Fibroblast of mammary gland (primary cell): ENCODE results near the gene SHISA8.

ENCODE experiments used
- DNase-seq: peaks from one replicate; pipeline ENCODE4 v3.0.0-alpha.2; 2010; ENCODE audit warnings: low read depth
- H3K4me3 ChIP-seq: 2 replicates; pipeline ENCODE4 v1.5.1; 2011; ENCODE audit warnings: low read depth, mild to moderate bottlenecking, low read length, moderate library complexity; ENCODE audit not compliant: control insufficient read depth
- TF ChIP-seq, protein P1 (sequence below): conservative IDR thresholded peaks from 2 replicates; pipeline ENCODE4 v1.5.1; 2011; ENCODE audit warnings: low read depth, low read length, inconsistent platforms; ENCODE audit not compliant: control insufficient read depth, insufficient read depth

SHISA8 gene

DNA sequence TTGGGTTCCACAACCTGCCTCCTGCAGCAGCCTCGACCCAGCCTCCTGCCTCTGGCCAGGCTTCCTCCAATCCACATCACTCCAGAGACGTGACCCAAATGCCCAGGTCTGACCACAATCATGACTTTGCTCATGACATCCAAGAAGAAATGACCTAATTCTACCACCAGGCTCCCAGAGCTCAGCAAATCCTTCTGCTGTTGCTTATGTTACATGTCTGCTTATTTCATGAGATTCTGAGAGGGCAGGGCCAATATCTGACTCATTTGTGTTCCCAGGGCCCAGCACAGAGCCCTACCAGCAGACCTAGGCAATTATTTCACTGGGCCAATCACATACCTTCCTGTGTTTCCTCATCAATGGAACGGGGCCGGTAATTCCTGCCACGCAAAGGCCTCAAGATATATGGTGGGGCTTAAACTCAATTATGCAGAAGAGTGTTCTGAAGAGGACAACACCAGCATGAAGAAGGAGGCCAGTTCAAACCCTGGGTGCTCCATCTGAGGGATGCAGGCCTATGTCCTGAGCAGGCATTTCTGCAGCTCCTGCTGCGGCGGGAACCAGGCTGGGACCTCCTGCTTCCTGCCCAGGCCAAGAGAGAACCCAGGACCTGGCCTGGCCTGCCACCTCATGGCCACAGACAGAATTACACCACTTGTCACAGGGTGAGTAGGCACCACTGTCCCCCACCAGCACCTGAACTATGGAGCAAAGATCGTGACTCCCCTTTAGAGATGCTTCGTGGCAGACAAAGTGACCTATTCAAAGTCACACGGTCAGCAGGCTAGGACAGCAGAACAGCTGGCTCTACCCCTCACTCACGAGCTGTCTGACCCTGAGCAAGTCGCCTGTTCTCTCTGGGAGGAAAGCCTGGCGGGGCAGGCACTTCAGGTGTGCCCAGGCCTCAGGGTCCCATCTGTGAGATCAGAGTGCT, 26.2 kb upstream of the SHISA8 start:
- H3K4me3 ChIP-seq = no peak overlapping the region
- peak; percentile 97 for DNase-seq
- TF ChIP-seq, protein P1, sequence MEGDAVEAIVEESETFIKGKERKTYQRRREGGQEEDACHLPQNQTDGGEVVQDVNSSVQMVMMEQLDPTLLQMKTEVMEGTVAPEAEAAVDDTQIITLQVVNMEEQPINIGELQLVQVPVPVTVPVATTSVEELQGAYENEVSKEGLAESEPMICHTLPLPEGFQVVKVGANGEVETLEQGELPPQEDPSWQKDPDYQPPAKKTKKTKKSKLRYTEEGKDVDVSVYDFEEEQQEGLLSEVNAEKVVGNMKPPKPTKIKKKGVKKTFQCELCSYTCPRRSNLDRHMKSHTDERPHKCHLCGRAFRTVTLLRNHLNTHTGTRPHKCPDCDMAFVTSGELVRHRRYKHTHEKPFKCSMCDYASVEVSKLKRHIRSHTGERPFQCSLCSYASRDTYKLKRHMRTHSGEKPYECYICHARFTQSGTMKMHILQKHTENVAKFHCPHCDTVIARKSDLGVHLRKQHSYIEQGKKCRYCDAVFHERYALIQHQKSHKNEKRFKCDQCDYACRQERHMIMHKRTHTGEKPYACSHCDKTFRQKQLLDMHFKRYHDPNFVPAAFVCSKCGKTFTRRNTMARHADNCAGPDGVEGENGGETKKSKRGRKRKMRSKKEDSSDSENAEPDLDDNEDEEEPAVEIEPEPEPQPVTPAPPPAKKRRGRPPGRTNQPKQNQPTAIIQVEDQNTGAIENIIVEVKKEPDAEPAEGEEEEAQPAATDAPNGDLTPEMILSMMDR = peak; percentile 85

DNA sequence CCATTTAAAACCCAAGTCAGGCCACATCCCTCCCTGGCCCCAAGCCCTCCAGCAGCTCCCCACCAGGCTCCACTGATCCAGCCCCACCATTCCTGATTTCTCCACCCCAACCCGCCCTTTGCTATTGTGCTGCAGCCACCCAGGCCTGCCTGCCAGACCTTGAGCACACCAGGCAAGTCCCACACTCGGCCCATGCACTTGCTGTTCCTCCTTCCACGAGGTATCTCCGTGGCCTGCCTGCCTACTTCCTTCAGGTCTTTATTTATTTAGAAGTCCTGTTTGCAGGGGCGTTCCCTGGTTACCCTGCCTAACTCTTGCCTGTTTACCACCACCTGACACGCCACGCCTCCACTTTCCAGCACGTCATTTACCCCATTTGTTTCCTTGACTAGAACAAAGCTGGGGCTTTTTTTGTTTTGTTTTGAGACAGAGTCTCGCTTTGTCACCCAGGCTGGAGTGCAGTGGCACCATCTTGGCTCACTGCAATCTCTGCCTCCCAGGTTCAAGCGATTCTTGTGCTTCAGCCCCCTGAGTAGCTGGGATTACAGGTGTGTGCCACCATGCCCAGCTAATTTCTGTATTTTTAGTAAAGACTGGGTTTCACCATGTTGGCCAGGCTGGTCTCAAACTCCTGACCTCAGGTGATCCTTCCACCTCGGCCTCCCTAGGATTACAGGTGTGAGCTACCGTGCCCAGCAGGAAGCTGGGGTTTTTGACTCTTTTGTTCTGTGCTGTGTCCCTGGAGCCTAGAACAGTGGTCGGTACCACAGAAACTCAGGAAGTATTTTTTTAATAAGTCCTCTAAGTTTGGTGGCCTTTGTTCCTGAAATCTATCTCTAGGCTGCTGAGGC, 25.3 kb upstream of the SHISA8 start:
- no peak for DNase-seq
- TF ChIP-seq, protein P1 = no peak
- H3K4me3 ChIP-seq = no peak overlapping the region

DNA sequence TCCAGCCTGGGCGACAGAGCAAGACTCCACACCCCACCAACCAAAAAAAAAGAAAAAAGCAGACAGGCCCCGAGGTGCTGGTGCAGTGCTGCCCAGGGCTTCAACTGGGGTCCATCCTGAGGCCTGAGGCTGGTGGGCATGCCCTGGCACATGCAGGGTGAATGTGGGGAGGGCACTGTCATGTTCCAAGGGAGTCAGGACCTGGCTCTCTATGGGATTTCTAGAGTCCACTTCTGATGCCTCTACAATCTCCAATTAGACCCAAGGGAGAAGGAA, 22.0 kb upstream of the SHISA8 start:
- TF ChIP-seq, protein P1 = no peak
- H3K4me3 ChIP-seq = no peak overlapping the region
- no peak for DNase-seq

DNA sequence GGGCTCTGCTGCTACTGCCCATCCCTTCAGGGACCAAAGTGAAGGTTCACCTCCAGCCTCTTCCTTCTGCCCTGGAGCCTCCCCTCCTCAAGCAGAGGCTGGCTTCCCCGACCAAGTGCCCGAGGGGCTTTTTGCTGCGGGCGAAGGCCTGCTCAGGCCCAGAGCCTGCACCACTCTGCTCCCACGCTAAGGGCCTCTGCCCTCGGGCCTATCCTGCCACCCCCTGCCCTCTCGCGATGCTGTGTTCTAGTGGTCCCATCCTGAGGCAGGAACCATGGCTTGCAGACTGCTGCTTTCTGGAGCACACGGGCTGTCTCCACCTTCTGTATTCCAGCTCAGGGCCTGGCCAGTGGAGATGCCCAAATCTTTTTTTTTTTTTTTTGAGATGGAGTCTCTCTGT, 20.6 kb upstream of the SHISA8 start:
- TF ChIP-seq, protein P1 = no peak
- no peak for DNase-seq
- no peak overlapping the region for H3K4me3 ChIP-seq

DNA sequence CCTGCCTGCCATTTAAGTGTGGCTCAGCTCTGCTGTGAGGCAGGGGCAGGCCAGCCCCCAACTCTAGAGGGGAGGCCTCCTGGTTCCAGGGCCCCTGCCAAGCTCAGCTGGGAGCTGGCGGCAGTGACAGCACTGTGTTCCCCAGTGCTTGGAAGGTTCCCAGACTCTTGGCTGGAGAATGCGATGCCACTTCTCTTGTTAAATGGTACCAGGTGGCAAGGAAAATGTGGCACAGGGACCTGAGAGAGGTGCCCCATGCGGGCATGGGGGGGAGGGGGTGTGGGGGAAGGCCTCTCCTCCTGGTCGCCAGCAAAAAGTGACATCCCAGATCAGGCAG, 20.1 kb upstream of the SHISA8 start:
- no peak for DNase-seq
- TF ChIP-seq, protein P1 = no peak
- no peak overlapping the region for H3K4me3 ChIP-seq

DNA sequence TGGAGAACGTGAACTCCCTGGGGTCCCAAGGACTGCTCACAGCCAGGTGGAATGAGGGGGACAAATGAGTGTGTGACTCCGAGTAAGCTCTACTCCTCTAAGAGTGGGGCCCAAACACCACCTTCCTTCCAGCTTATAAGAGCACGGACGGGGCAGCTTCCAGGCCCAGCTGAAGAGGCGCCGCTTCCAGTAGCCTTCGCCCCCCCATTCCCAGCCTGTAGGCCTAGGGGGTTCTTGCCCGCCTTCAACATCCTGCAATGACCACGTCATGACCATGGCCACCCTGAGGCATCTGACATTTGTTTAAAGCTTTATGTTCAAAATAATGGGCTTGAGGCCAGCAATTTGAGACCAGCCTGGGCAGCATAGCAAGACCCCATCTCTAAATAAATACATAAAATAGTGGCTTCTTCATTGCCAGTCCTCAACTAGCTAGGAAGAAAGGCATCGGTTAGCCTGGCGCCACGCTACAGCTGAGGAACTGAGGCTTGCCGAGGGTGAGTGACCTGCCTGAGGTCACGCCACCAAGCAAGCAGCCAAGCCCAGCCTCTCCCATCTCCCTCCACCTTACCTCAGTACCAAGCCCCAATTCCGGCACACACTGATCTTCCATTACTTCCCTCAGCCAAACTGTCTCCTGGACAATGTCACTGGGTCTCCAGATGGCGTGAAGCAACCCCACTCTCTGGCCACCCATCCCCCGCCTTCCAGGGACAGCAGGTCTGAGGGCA, 19.6 kb upstream of the SHISA8 start:
- no peak for DNase-seq
- H3K4me3 ChIP-seq = no peak overlapping the region
- TF ChIP-seq, protein P1 = no peak
